ENCODE measurements around the gene IER3IP1. TPM values are rescaled to one million over a fixed set of nuclear protein-coding genes. Genes with fewer than 3 reads are reported as not detected.

The IER3IP1 gene, protein sequence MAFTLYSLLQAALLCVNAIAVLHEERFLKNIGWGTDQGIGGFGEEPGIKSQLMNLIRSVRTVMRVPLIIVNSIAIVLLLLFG
- total RNA-seq, result 10 to 100 TPM in 3 of 4 donors, 1 to 10 TPM in 1; 7.9 to 14.3 (median 11.2) TPM

DNA sequence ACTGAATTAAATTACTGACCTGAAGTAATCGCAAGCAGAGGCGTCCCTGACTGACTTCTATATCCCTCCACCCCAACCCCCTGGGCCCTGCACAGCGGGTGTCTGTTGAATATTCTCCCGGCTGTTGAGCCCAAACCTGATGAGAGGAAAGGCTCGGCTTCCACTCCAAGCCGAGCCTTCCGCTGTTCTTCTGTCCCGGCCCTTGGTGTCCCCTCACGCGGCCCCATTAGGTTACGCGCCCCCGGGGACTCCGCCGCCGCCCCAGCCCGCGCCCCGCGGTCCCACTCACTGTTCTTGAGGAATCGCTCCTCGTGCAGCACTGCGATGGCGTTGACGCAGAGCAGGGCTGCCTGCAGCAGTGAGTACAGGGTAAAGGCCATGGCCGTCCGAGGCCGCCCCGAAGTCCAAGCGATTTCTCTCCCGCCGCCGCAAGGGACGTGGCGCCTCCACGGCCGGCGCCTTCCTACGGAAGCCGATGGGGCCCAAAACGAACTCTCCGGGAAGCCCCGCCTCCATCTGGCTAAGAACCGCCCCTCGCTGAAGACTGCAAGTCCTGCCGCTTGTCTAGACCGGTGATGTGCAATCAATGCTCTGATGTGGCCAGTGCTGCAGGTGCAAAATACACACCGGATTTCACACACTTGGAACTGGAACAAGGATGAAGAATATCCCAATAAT, at the start of gene IER3IP1:
Gene IER3IP1, minus strand, starts transcription at position 467 of the 678 bp plus-strand sequence. Its CDS starts 87 bp downstream, at position 380.
- Histone ChIP-seq H3K4me1 (peaks cover 19% of the 10 kb centered on the region), H3K36me3 (no peaks in the 10 kb centered on the region), H3K27ac (peak within 1 kb of the TSS; percentile 88), H3K9me3 (no peaks in the 10 kb centered on the region), H3K4me3 (peak within 1 kb of the TSS; percentile 97), H3K27me3 (no peaks in the 10 kb centered on the region)
- peak; percentile 93 for DNase-seq (ENCODE audit: low spot score in 2 of 2)
- TF ChIP-seq POLR2A (IDR thresholded peaks at IDR 0.05), result peak in 1 of 2 donors; percentile 41
- TF ChIP-seq, protein P1, sequence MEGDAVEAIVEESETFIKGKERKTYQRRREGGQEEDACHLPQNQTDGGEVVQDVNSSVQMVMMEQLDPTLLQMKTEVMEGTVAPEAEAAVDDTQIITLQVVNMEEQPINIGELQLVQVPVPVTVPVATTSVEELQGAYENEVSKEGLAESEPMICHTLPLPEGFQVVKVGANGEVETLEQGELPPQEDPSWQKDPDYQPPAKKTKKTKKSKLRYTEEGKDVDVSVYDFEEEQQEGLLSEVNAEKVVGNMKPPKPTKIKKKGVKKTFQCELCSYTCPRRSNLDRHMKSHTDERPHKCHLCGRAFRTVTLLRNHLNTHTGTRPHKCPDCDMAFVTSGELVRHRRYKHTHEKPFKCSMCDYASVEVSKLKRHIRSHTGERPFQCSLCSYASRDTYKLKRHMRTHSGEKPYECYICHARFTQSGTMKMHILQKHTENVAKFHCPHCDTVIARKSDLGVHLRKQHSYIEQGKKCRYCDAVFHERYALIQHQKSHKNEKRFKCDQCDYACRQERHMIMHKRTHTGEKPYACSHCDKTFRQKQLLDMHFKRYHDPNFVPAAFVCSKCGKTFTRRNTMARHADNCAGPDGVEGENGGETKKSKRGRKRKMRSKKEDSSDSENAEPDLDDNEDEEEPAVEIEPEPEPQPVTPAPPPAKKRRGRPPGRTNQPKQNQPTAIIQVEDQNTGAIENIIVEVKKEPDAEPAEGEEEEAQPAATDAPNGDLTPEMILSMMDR (IDR thresholded peaks at IDR 0.05), result no peak
- TF ChIP-seq POLR2AphosphoS5 (IDR thresholded peaks at IDR 0.05), result peak in 2 of 3 donors; percentile 74 to 96
- 2% methylated on average over 18 of the region's 48 CpGs for WGBS

DNA sequence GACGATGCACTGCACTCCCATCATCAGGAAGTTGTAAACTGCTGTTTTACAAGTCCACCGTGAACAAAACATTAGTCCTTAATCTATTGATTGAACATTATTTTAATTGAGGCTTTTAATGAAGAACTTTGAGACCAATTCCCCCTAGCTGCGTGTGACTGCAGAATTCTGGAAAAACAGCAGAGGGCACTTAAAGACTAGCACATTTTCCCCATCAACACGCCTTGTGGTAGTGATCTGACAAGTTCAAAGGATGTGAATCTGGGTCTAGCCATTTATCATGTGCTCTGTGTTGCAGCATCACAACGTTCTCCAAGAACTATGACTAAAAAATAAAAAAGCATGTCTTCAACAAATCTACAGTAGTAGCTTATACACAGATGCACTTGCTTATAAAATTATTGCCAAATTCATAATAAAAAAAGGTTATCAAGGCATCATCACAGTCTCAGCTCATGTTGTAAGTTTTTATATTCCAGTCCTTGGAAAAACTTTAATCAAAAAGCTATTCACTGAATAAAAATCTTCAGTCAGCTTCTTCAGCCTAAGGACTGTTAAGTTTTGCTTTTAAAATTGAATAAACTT, 39.5 kb upstream of the IER3IP1 start:
- TF ChIP-seq EP300 (IDR thresholded peaks at IDR 0.05), result no peak
- TF ChIP-seq, protein P1 (IDR thresholded peaks at IDR 0.05), result peak; percentile 6 to 41
- TF ChIP-seq POLR2AphosphoS5 (IDR thresholded peaks at IDR 0.05), result no peak
- TF ChIP-seq POLR2A (IDR thresholded peaks at IDR 0.05), result no peak
- Histone ChIP-seq H3K36me3 (no peaks in the 10 kb centered on the region), H3K4me1 (no peaks in the 10 kb centered on the region), H3K4me3 (no peak overlapping the region), H3K27me3 (peaks cover 33% of the 10 kb centered on the region), H3K27ac (no peak overlapping the region), H3K9me3 (no peaks in the 10 kb centered on the region)
- DNase-seq (ENCODE audit: low spot score in 2 of 2), result no peak
- WGBS, result 0% methylated on average over 5 of the region's 5 CpGs

DNA sequence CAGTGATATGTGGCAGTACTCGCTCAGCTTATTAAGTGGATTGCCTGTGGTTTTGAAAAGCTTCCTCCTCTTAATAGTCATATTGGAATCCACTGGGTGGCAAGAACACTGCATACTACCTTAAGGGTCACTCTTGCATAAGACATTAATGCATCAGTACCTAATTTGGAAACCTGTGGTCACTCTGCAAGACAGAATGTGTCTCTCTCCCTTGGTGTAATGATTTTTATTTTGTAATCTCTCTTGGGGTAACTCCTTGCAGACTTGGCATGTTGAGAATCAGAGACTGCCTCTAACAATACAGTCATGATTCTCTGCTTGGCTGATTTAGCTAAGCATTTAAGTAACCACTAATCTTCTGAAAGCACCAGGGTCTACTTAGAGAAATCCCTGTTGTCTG, 33.0 kb upstream of the IER3IP1 start:
- no peak overlapping the region for H3K27ac ChIP-seq
- TF ChIP-seq POLR2AphosphoS5 (IDR thresholded peaks at IDR 0.05) (no peak), EP300 (IDR thresholded peaks at IDR 0.05) (no peak), POLR2A (IDR thresholded peaks at IDR 0.05) (no peak)
- TF ChIP-seq, protein P1 (IDR thresholded peaks at IDR 0.05), result no peak
- 89% methylated on average over 1 of the region's 1 CpG for WGBS

DNA sequence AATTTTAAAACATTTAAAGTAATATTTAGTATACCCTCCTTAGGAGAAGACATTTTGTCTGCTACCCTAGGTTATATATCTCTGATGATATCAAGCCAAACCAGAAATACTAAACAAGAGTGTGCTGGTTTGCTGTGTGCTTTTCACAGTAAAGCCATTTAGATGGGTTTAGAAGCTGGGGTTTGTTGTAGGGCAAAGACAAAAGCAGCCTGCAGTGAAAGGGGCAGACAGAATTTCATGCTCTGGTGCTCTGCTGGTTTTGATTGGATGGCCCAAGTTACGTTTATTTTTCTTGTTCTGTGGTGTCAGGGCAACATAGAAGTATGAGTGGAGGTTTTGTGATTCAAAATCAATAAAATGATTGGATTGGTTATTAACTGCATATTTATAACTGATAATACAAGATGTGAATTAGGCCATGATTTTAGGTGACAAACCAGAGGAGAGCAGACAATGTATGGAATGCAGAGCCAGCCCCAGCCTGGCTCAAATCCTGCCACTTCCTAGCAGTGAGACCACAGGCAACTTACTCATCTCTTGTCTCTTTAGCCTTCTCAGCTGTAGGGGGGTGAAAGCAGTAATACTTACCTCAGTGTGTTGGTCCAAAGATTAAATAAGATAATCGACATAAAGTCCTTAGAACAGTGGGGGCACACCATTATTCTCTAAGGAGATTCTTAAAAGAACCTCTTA, 30.9 kb upstream of the IER3IP1 start:
- Histone ChIP-seq H3K27me3 (peaks cover 13% of the 10 kb centered on the region), H3K36me3 (no peaks in the 10 kb centered on the region), H3K9me3 (no peaks in the 10 kb centered on the region), H3K4me1 (no peaks in the 10 kb centered on the region), H3K27ac (no peak overlapping the region), H3K4me3 (no peak overlapping the region)
- TF ChIP-seq, protein P1 (IDR thresholded peaks at IDR 0.05), result no peak
- no peak for TF ChIP-seq EP300 (IDR thresholded peaks at IDR 0.05)
- DNase-seq (ENCODE audit: low spot score in 2 of 2), result no peak
- WGBS, result 59% methylated on average over 2 of the region's 2 CpGs

More for the DNA sequence above, 33.0 kb upstream of the IER3IP1 start:
- Histone ChIP-seq H3K9me3 (no peaks in the 10 kb centered on the region), H3K4me3 (no peak overlapping the region), H3K4me1 (no peaks in the 10 kb centered on the region), H3K27me3 (peaks cover 28% of the 10 kb centered on the region), H3K36me3 (no peaks in the 10 kb centered on the region)
- no peak for DNase-seq (ENCODE audit: low spot score in 2 of 2)
